Measurements from ENCODE around the gene CNIH3. TPM values are rescaled to one million over a fixed set of nuclear protein-coding genes. Genes with fewer than 3 reads are reported as not detected.

CNIH3 gene
- total and polyA plus RNA-seq, 10 of the 15 experiments (the other 5 are each of a cell fraction or from before 2014, with no cell fraction given) = 0.77 to 5.8 (median 1.8) TPM

GRCh38 chr1:224691148-224691925, 75.2 kb downstream of the CNIH3 start:
- Histone ChIP-seq H3K9me3 (replicated peaks; ENCODE audit: control insufficient read depth, insufficient read depth, low read length) (no peaks in the 10 kb centered on the region), H4K20me1 (ENCODE audit: control insufficient read depth, insufficient read depth) (no peaks in the 10 kb centered on the region), H3K9ac (ENCODE audit: control insufficient read depth, insufficient read depth, low read length) (no peak overlapping the region), H3K36me3 (ENCODE audit: control insufficient read depth in 2 of 2, insufficient read depth in 2 of 2, low read length in 1 of 2) (no peaks in the 10 kb centered on the region), H3K4me3 (no peak overlapping the region), H3K4me1 (ENCODE audit: control insufficient read depth, insufficient read depth, low read length) (no peaks in the 10 kb centered on the region), H2AFZ (ENCODE audit: control insufficient read depth, low read depth, low read length) (no peak overlapping the region), H3K79me2 (ENCODE audit: control insufficient read depth, insufficient read depth, low read length) (no peaks in the 10 kb centered on the region), H3K27ac (ENCODE audit: control insufficient read depth, insufficient read depth) (no peak overlapping the region), H3K27me3 (replicated peaks in 1 of 2; ENCODE audit: control insufficient read depth in 2 of 2, insufficient read depth in 2 of 2, low read length in 1 of 2) (no peaks in the 10 kb centered on the region), H3K4me2 (ENCODE audit: control insufficient read depth, insufficient read depth) (no peak overlapping the region)
- intact Hi-C loops (cut with micrococcal nuclease; ENCODE audit: unreplicated experiment) (no loop called here), in situ Hi-C loops (cut with MboI) (no loop called here)
- BruUV-seq (replicated peaks) = no TSS peak
- no peak for TF ChIP-seq BCL11A (IDR thresholded peaks at IDR 0.05; ENCODE audit: low read depth, low read length)
- TF ChIP-seq JUNB (IDR thresholded peaks at IDR 0.05) = no peak
- no peak for TF ChIP-seq TARDBP (IDR thresholded peaks at IDR 0.05; ENCODE audit: borderline replicate concordance)
- no peak for TF ChIP-seq NRF1 (conservative IDR thresholded peaks at IDR 0.05; ENCODE audit: low read depth, low read length)
- TF ChIP-seq HDGF (IDR thresholded peaks at IDR 0.05) = no peak
- no peak for TF ChIP-seq PAX5 (IDR thresholded peaks at IDR 0.05; ENCODE audit: borderline replicate concordance, low read depth, low read length)
- no peak for TF ChIP-seq NR2F1 (conservative IDR thresholded peaks at IDR 0.05)
- no peak for TF ChIP-seq SUPT20H (IDR thresholded peaks at IDR 0.05; ENCODE audit: borderline replicate concordance, control insufficient read depth, low read depth, low read length)
- TF ChIP-seq SIN3A (IDR thresholded peaks at IDR 0.05; ENCODE audit: low read depth, low read length) = no peak
- no peak for TF ChIP-seq ZZZ3 (IDR thresholded peaks at IDR 0.05; ENCODE audit: control insufficient read depth, insufficient read length, low read depth)
- no peak for TF ChIP-seq PAX8 (IDR thresholded peaks at IDR 0.05)
- TF ChIP-seq EGR1 (IDR thresholded peaks at IDR 0.05; ENCODE audit: borderline replicate concordance in 1 of 2, low read depth in 2 of 2, low read length in 2 of 2) = no peak
- TF ChIP-seq RBBP5 (conservative IDR thresholded peaks at IDR 0.05) = no peak
- ATAC-seq = no peak
- WGBS (ENCODE audit: insufficient coverage, insufficient replicate concordance, low lambda C conversion rate, missing lambda C conversion rate) = 32% methylated on average over 4 of the region's 4 CpGs
- ChIA-PET SMC1A (ENCODE audit: uncharacterized antibody, unreplicated experiment) (interaction anchor here (1.0 kb wide), 1 partner anchor 203 kb away, joined by 3 read pairs; no protein-coding TSS in a partner anchor), CTCF (interaction anchor here (1.0 to 1.6 kb wide), 4 partner anchors 9 to 30 kb away, joined by 3 read pairs; no protein-coding TSS in a partner anchor), RAD21 (ENCODE audit: unreplicated experiment) (interaction anchor here (1.2 kb wide), 1 partner anchor 13 kb away, joined by 3 read pairs; no protein-coding TSS in a partner anchor), POLR2A (no interaction called here)
- no peak for DNase-seq (ENCODE audit: low read depth, low spot score)
- no peak for FAIRE-seq

Data from GM12878 (cell line).